ENCODE data around the gene RPN2.
A peak's percentile ranks its signal among the peaks of the same experiment; 100 is the strongest.

The RPN2 gene

GRCh38 chr20:37233548-37234253 lies 54.6 kb downstream of the RPN2 start:
- no peak for TF ChIP-seq CTCF (IDR thresholded peaks at IDR 0.05; ENCODE audit: unreplicated experiment in 3 of 3)
- Mint-ChIP-seq H3K27me3 (ENCODE audit: low read depth) (no peaks in the 10 kb centered on the region), H3K9me3 (no peaks in the 10 kb centered on the region), H3K4me1 (peaks cover 72% of the 10 kb centered on the region), H3K27ac (peak overlapping the region in 1 of 3 experiments; percentile 11), H3K36me3 (ENCODE audit: low read depth) (peaks cover 91% of the 10 kb centered on the region), H3K4me3 (no peak overlapping the region)

- no peak overlapping the region for H3K4me3 Mint-ChIP-seq
- peak overlapping the region in 2 of 3 experiments; percentile 6 to 11 for H3K27ac Mint-ChIP-seq
- H3K4me1 Mint-ChIP-seq, result peaks cover 72% of the 10 kb centered on the region
- no peaks in the 10 kb centered on the region for H3K27me3 Mint-ChIP-seq (ENCODE audit: low read depth)
- peaks cover 91% of the 10 kb centered on the region for H3K36me3 Mint-ChIP-seq (ENCODE audit: low read depth)
- no peak for TF ChIP-seq CTCF (IDR thresholded peaks at IDR 0.05; ENCODE audit: unreplicated experiment in 3 of 3)
- no peaks in the 10 kb centered on the region for H3K9me3 Mint-ChIP-seq
Observed at GRCh38 chr20:37234254-37234581, 55.1 kb downstream of the RPN2 start.

- TF ChIP-seq CTCF (IDR thresholded peaks at IDR 0.05; ENCODE audit: unreplicated experiment in 3 of 3), result no peak
- H3K27ac Mint-ChIP-seq, result peak overlapping the region; percentile 52 to 64 (median 59)
- H3K9me3 Mint-ChIP-seq, result no peaks in the 10 kb centered on the region
- no peak overlapping the region for H3K4me3 Mint-ChIP-seq
- no peaks in the 10 kb centered on the region for H3K27me3 Mint-ChIP-seq (ENCODE audit: low read depth)
- peaks cover 76% of the 10 kb centered on the region for H3K4me1 Mint-ChIP-seq
- peaks cover 91% of the 10 kb centered on the region for H3K36me3 Mint-ChIP-seq (ENCODE audit: low read depth)
Observed at GRCh38 chr20:37235065-37235464, 55.9 kb downstream of the RPN2 start.

- Mint-ChIP-seq H3K4me1 (peaks cover 77% of the 10 kb centered on the region), H3K9me3 (no peaks in the 10 kb centered on the region), H3K4me3 (peak overlapping the region in 1 of 3 experiments; percentile 25), H3K27ac (peak overlapping the region in 1 of 3 experiments; percentile 53), H3K36me3 (ENCODE audit: low read depth) (peaks cover 89% of the 10 kb centered on the region), H3K27me3 (ENCODE audit: low read depth) (no peaks in the 10 kb centered on the region)
- no peak for TF ChIP-seq CTCF (IDR thresholded peaks at IDR 0.05; ENCODE audit: unreplicated experiment in 3 of 3)
Observed at GRCh38 chr20:37236462-37236861, 57.3 kb downstream of the RPN2 start.

DNA sequence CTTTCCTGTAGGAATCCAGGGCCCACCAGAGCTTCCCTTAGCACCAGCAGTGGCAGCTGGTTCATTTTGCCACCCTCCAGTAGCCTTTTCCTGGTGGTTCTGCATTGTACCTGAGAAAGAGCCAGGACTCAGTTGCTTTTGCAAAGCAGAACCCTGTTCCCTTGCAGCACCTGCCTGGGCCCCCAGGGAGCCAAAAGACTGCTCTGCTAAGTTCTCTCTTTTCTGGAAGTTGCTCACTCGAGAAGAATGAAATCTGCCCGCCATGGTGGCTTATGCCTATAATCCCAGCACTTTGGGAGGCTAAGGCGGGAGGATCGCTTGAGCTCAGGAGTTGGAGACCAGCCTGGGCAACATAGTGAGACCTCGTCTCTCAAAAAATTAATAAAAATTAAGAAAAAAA lies 58.5 kb downstream of the RPN2 start:
- H3K27me3 Mint-ChIP-seq (ENCODE audit: low read depth), result no peaks in the 10 kb centered on the region
- H3K4me1 Mint-ChIP-seq, result peaks cover 65% of the 10 kb centered on the region

More for the DNA sequence above, 58.5 kb downstream of the RPN2 start:
- peaks cover 83% of the 10 kb centered on the region for H3K36me3 Mint-ChIP-seq (ENCODE audit: low read depth)
- no peak for TF ChIP-seq CTCF (IDR thresholded peaks at IDR 0.05; ENCODE audit: unreplicated experiment in 3 of 3)
- H3K4me3 Mint-ChIP-seq, result no peak overlapping the region
- peak overlapping the region in 1 of 3 experiments; percentile 53 for H3K27ac Mint-ChIP-seq
- H3K9me3 Mint-ChIP-seq, result no peaks in the 10 kb centered on the region
